Stimulated activated CD8-positive, alpha-beta memory T cell treated with anti-CD3 and anti-CD28 coated beads, Interleukin-15, amount 100 ng/mL, for 48 hours (primary cell): ENCODE results near the gene RESF1.
A peak's percentile ranks its signal among the peaks of the same experiment; 100 is the strongest.
"Not testable (repeated sequence)": the region's sequence is repeated elsewhere in the genome, so short reads cannot be mapped to it uniquely, and the experiment has no call there.

Experiments
- DNase-seq, 2 donors: peaks; one replicate each; pipeline ENCODE4 v3.0.0-alpha.2; 2020; ENCODE audit warnings: low read depth in 2 of 2

RESF1 gene

GRCh38 chr12:31959161-31959700 lies at the start of gene RESF1:
TSS of gene RESF1 (plus strand) at chr12:31959415. CDS start at chr12:31980956, 21,541 bp downstream.
- DNase-seq = peak; percentile 80 to 85

GRCh38 chr12:31914927-31915326 lies 44.3 kb upstream of the RESF1 start:
- DNase-seq = no peak

GRCh38 chr12:31915446-31915845 lies 43.8 kb upstream of the RESF1 start:
- DNase-seq = no peak

- DNase-seq = no peak
Observed at GRCh38 chr12:31922341-31923062, 36.7 kb upstream of the RESF1 start.

- DNase-seq = no peak
Observed at GRCh38 chr12:31923063-31923412, 36.2 kb upstream of the RESF1 start.

DNA sequence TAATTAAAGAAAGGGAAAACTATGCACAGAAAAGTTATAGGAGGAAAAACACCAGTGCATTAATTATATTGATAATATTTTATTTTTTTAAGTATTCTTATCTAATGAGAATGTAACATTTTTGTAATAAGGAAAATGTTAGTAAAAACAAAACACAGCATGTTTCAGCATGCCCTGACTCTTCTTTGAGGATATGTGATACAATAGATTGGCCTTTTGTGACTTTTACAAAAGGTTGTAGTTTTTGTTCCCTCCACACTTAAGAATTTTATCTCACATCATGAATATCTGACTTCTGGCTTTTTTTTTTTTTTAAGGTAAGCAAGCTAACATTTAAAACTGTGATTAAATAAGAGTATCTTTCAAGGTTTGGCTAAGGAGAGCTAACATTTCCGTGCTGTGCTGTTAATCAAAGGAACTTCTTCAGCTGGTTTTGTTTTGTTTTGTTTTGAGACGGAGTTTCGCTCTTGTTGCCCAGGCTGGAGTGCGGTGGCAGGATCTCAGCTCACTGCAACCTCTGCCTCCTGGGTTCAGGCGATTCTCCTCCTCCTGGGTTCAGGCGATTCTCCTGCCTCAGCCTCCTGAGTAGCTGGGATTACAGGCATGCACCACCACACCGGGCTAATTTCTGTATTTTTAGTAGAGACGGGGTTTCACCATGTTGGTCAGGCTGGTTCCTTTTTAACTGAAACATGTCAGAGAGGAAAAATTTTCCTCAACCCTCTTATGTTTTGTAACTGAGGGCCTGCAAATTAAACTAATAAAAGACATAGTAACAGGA lies 30.8 kb upstream of the RESF1 start:
- DNase-seq = peak in 1 of 2 donors; percentile 6

DNA sequence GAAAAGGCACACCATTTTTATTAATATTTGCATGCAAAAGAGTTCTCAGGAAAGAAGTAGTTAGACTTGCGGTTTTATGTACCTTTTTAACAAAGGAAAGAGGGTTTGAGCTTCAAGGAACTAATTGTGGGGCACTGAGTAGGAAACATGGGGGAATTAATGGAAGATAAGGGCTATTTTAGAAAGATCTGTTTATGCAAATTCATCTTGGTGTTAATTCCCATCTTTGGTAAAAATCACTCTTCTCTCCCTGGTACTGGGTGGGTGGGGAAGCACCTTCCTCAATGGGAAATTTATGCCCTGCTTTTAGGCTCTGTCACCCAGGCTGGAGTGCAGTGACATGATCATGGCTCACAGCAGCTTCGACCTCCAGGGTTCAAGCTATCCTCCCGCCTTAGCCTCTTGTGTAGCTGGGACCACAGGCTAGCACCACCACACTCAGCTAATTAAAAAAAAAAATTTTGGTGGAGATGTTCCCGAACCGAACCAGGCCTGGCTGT lies 30.1 kb upstream of the RESF1 start:
- no peak for DNase-seq

DNA sequence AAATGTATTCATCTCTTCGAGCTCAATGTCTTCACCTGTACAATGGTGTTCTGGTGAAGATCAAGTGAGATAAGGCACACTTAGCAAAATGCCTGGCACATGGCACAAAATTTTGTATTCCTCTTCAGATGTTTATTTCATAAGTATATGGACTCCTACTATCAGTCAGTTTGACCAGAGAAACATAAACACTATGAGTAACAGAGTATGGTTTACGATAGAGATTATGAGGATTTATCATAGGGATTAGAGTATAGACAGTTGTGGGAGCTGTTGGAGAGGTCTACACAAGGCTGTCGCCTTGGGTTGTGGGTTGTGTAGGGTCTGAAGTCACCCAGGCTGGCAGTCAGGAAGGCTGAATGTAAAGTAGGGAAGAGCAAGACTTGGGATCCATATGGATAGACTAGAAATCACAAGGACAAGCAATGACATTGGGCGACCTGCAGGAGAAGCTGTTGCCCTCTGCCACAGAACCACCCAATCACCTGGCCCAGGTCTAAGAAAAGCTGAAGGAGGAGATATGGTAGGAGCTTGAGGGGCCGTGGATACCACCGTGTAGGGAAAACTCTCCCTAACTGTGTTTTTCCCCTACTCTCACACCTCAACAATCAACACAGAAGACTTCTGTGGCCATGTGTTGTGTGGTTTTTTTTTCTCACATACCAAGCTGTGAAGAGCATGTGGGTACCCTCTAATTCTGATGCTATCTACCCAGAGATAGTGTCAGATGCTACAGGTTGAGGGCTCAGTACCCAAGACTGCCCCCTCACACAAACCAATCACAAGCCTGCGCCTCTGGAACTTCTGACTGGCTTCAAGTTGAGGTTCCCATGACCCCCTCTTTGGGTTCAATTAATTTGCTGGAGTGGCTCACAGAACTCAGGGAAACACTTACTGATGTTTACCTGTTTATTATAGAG lies 27.2 kb upstream of the RESF1 start:
- DNase-seq = no peak

- DNase-seq = no peak
Observed at GRCh38 chr12:31944299-31944698, 14.9 kb upstream of the RESF1 start.

DNA sequence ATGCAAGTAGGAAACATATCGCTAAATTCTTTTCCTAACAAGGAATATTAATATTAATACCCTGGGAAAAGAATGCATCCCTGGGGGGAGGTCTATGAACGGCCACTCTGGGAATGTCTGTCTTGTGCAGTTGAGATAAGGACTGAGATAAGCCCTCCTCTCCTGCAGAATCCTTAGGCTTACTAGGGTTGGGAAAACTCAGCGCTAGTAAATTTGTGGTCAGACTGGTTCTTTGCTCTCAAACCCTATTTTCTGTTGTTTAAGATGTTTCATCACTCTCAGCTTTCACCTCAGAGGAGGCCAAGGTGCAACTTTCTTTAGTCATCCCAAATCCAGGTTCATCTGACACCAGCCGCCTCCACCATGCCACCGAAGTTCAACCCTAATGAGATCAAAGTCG lies 11.2 kb upstream of the RESF1 start:
- no peak for DNase-seq

- not testable (repeated sequence) for DNase-seq
Observed at GRCh38 chr12:31948697-31949359, 10.4 kb upstream of the RESF1 start.

DNA sequence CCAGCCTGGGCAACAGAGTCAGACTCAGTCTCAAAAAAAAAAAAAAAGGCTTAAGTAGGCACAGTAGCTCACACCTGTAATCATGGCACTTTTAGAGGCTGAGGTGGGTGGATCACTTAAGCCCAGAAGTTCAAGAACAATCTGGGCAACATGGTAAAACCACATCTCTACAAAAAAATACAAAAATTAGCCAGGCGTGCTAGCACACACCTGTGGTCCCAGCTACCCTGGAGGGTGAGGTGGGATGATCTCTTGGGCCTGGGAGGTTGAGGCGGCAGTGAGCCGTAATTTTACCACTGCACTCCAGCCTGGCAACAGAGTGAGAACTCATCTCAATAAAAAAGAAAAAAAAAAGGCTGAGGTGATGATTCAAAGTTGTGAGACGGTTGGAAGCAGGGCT lies 9.1 kb upstream of the RESF1 start:
- no peak for DNase-seq

DNA sequence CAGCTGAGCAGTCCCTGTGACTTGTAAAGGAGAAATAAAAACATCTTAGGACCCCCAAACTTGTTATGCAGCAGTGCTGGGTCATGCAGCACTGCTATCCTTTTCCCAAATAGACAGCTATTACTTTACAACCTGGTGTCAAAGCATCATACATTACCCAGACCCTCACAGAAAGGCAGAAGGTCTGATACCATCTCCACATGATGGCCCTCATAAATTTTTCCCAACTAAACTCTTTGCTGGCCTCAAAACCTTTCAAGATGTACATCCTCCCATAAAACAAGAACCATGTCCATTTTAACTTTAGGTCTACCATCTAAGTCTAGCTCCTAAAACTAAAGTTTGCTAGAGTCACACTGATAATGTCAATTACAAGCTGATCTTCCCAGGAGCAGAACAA lies 8.7 kb upstream of the RESF1 start:
- no peak for DNase-seq

GRCh38 chr12:31951008-31951407 lies 8.2 kb upstream of the RESF1 start:
- no peak for DNase-seq

DNA sequence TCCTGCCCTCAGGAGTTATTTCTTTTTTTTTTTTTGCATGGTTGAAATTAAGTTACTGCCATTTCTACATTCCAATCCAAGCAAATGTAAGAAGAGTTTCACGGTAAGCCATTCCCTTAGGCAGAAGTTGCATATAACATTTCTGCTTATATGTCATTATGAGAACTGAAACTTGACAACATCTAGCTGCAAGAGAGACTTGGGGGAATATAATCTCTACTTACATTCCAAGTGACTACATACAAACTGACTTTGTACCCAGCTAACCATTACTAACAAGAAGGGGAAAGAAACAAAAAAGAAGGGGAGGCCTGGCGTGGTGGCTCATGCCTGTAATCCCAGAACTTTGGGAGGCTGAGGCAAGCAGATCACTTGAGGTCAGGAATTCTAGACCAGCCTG lies 7.3 kb upstream of the RESF1 start:
- no peak for DNase-seq

DNA sequence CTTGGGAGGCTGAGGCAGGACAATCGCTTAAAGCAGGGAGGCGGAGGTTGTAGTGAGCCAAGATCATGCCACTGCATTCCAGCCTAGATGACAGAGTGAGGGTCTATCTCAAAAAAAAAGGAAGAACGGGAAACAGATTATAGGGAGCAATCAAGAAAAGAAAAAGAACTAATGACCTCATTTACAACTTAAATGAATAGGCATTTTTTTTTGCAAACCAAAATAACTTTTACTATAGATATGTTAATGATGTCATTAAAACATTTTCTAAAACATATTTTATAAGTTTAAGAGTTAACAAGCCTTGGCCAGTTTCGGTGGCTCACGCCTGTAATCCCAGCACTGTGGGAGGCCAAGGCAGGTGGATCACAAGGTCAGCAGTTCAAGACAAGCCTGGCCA lies 6.8 kb upstream of the RESF1 start:
- no peak for DNase-seq

- DNase-seq = no peak
Observed at GRCh38 chr12:31954925-31955858, 4.0 kb upstream of the RESF1 start.

- DNase-seq = no peak
Observed at GRCh38 chr12:31958569-31959160, 550 bp upstream of the RESF1 start.

DNA sequence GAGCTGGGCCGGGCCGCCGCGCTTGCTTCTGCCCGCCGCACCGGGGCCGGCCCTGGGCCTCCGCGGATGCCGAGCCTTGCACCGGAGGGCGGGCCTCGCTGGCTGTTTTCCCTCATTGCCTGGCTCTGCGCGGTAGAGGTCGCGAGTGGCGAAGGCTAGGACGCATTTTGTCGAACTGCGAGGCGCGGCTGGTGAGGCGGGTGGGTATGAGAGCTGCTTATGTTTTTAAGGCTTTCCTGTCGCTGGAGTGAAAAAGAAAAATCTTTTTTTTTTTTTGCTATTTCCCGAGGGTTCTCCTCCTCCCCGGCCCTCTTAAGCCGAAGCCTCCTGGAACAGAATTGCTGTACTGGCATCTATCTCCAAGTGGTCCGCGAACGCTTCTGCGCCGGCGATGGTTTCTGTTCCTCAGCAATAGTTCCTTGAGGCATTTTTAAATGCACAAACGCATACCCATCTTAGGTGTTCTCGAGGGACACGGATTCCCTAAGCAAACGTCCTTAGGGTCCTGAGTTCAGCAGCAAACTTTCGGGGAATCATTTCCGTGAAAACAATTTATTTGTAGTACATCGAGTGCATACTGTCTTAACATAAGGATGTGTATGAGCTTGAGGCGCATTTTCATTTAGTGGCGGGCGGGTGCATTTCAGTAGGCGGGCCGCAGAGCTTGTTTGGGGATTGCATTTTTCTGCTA lies 631 bp downstream of the RESF1 start:
- DNase-seq = peak; percentile 43 to 44
